ENCODE measurements around the gene FBXL16. TPM values are rescaled to one million over a fixed set of nuclear protein-coding genes. Genes with fewer than 3 reads are reported as not detected.

The FBXL16 gene
- polyA plus RNA-seq, 1 donor from 2014 or later = 3.4 TPM

- Histone ChIP-seq H3F3A (ENCODE audit: insufficient read depth, low read length, poor library complexity, severe bottlenecking) (no peaks in the 10 kb centered on the region), H3K79me2 (replicated peaks; ENCODE audit: insufficient read depth, low read length) (no peaks in the 10 kb centered on the region), H3K9ac (ENCODE audit: low read length) (peak overlapping the region; percentile 89), H3K4me2 (ENCODE audit: low read length) (no peak overlapping the region), H3K27me3 (ENCODE audit: insufficient read depth, low read depth, low read length) (no peaks in the 10 kb centered on the region), H2AFZ (ENCODE audit: low read depth, low read length) (no peak overlapping the region), H3K36me3 (ENCODE audit: insufficient read depth, low read length) (no peaks in the 10 kb centered on the region), H3K9me2 (ENCODE audit: insufficient read depth, low read length) (no peaks in the 10 kb centered on the region), H3K27ac (ENCODE audit: low read length) (no peak overlapping the region), H3K9me3 (ENCODE audit: low read length) (no peaks in the 10 kb centered on the region), H3K4me3 (ENCODE audit: low read length) (peak overlapping the region; percentile 91), H4K20me1 (ENCODE audit: insufficient read depth) (no peaks in the 10 kb centered on the region)
- TF ChIP-seq POLR2AphosphoS5 (IDR thresholded peaks at IDR 0.05) (no peak), SMC3 (conservative IDR thresholded peaks at IDR 0.05; ENCODE audit: poor library complexity) (no peak), REST (IDR thresholded peaks at IDR 0.05; ENCODE audit: borderline replicate concordance) (no peak), TAF1 (IDR thresholded peaks at IDR 0.05; ENCODE audit: low read depth) (no peak), RAD21 (conservative IDR thresholded peaks at IDR 0.05) (no peak), MXI1 (conservative IDR thresholded peaks at IDR 0.05; ENCODE audit: poor library complexity, severe bottlenecking) (no peak), CTCF (IDR thresholded peaks at IDR 0.05; ENCODE audit: poor library complexity, severe bottlenecking) (no peak), EP300 (conservative IDR thresholded peaks at IDR 0.05; ENCODE audit: poor library complexity, severe bottlenecking) (no peak), EZH2 (IDR thresholded peaks at IDR 0.05; ENCODE audit: borderline replicate concordance, insufficient read depth, low read length, poor library complexity, severe bottlenecking) (no peak)
Observed at GRCh38 chr16:649631-650030, 56.0 kb downstream of the FBXL16 start.

- Histone ChIP-seq H3K4me3 (ENCODE audit: low read length) (peak within 1 kb of the TSS; percentile 91), H2AFZ (ENCODE audit: low read depth, low read length) (peak within 1 kb of the TSS; percentile 45), H3K27me3 (ENCODE audit: insufficient read depth, low read depth, low read length) (no peaks in the 10 kb centered on the region), H3K9me3 (ENCODE audit: low read length) (no peaks in the 10 kb centered on the region), H3K36me3 (ENCODE audit: insufficient read depth, low read length) (no peaks in the 10 kb centered on the region), H3K79me2 (replicated peaks; ENCODE audit: insufficient read depth, low read length) (no peaks in the 10 kb centered on the region), H4K20me1 (ENCODE audit: insufficient read depth) (no peaks in the 10 kb centered on the region), H3K9me2 (ENCODE audit: insufficient read depth, low read length) (no peaks in the 10 kb centered on the region), H3K9ac (ENCODE audit: low read length) (peak within 1 kb of the TSS; percentile 89), H3K27ac (ENCODE audit: low read length) (peak within 1 kb of the TSS; percentile 77), H3K4me2 (ENCODE audit: low read length) (peak within 1 kb of the TSS; percentile 95), H3F3A (ENCODE audit: insufficient read depth, low read length, poor library complexity, severe bottlenecking) (no peaks in the 10 kb centered on the region)
- no peak for TF ChIP-seq SMC3 (conservative IDR thresholded peaks at IDR 0.05; ENCODE audit: poor library complexity)
- TF ChIP-seq POLR2AphosphoS5 (IDR thresholded peaks at IDR 0.05) = peak; percentile 79
- no peak for TF ChIP-seq TAF1 (IDR thresholded peaks at IDR 0.05; ENCODE audit: low read depth)
- TF ChIP-seq REST (IDR thresholded peaks at IDR 0.05; ENCODE audit: borderline replicate concordance) = no peak
- TF ChIP-seq RAD21 (conservative IDR thresholded peaks at IDR 0.05) = no peak
- peak; percentile 52 for TF ChIP-seq EP300 (conservative IDR thresholded peaks at IDR 0.05; ENCODE audit: poor library complexity, severe bottlenecking)
- TF ChIP-seq MXI1 (conservative IDR thresholded peaks at IDR 0.05; ENCODE audit: poor library complexity, severe bottlenecking) = peak; percentile 99
- no peak for TF ChIP-seq EZH2 (IDR thresholded peaks at IDR 0.05; ENCODE audit: borderline replicate concordance, insufficient read depth, low read length, poor library complexity, severe bottlenecking)
- TF ChIP-seq CTCF (IDR thresholded peaks at IDR 0.05; ENCODE audit: poor library complexity, severe bottlenecking) = peak; percentile 11
Observed at GRCh38 chr16:648781-649589, 56.6 kb downstream of the FBXL16 start, which contains the start of gene WDR90. WDR90 (plus strand) TSS chr16:649365; CDS start chr16:649417, 52 bp downstream.
